K562 (cell line): ENCODE data around the gene MAGI2. TPM values are rescaled to one million over a fixed set of nuclear protein-coding genes. Genes with fewer than 3 reads are reported as not detected.

Experiments
- ATAC-seq: fragments of 200-7000 bp; cut with Tn5 transposase; 3 replicates; pipeline ENCODE4 v1.9.1; 2020; ENCODE audit warnings: moderate library complexity
- BruUV-seq: library from RNA; stranded (reverse); fragments of 400-500 nt; replicated peaks from 2 replicates; lab custom pipeline; 2021; lab: Mats Ljungman, UMichigan
- CTCF ChIA-PET: fragments of 300-600 bp; formaldehyde crosslinking; extraction: SDS; loops from one replicate; lab custom pipeline; 2021; ENCODE audit warnings: low intra/inter-chr PET ratio; lab: Yijun Ruan, JAX
- POLR2A ChIA-PET: fragments of 300-600, 350-650 bp; sonication (Branson Sonifier 250); formaldehyde crosslinking; extraction: SDS; loops from one replicate; lab custom pipeline; 2021; ENCODE audit warnings: antibody characterized with exemption, inconsistent platforms; lab: Yijun Ruan, JAX
- DNase-seq, 4 experiments: peaks; one replicate each; pipeline versions ENCODE4 v3.0.0 to v3.0.0-alpha.2; 2011 to 2018; ENCODE audit warnings: low spot score in 3 of 4, mixed read lengths in 3 of 4; ENCODE audit errors: extremely low read depth in 1 of 4
- FAIRE-seq: peaks from 2 replicates; lab custom pipeline; 2011; peaks lifted over from hg19 to GRCh38; lab: Jason Lieb, UNC
- H2AFZ ChIP-seq: 2 replicates; pipeline ENCODE4 v1.6.0; 2011; ENCODE audit warnings: low read depth, low read length, control low read depth, inconsistent platforms
- H3K27ac ChIP-seq: fragments of 200-600 bp; 3 replicates; pipeline ENCODE4 v1.8.0; 2011; ENCODE audit warnings: low read depth, mild to moderate bottlenecking, control low read depth, inconsistent platforms, low read length, moderate library complexity, mixed read lengths; ENCODE audit errors: extremely low read depth
- H3K27me3 ChIP-seq, 2 experiments: fragments of 300-600 bp in 1 of 2; 2 replicates in 1 of 2; 3 replicates in 1 of 2; pipeline versions ENCODE4 v1.6.0 to v1.8.0; 2011; ENCODE audit warnings: inconsistent platforms in 2 of 2, low read length in 2 of 2, mild to moderate bottlenecking in 1 of 2, mixed read lengths in 1 of 2, moderate library complexity in 1 of 2; ENCODE audit not compliant: control insufficient read depth in 2 of 2, insufficient read depth in 2 of 2
- H3K36me3 ChIP-seq: fragments of 300-600 bp; 3 replicates; pipeline ENCODE4 v1.8.0; 2011; ENCODE audit warnings: mild to moderate bottlenecking, low read length, inconsistent platforms; ENCODE audit not compliant: control insufficient read depth, insufficient read depth
- H3K4me1 ChIP-seq, 2 experiments: fragments of 200-600 bp in 1 of 2; replicated peaks in 1 of 2; 2 replicates in 1 of 2; 3 replicates in 1 of 2; pipeline versions ENCODE4 v1.5.1 to v1.8.0; 2011; ENCODE audit warnings: inconsistent platforms in 2 of 2, low read length in 2 of 2, mild to moderate bottlenecking in 1 of 2, mixed read lengths in 1 of 2, moderate library complexity in 1 of 2; ENCODE audit not compliant: control insufficient read depth in 2 of 2, insufficient read depth in 2 of 2
- H3K4me2 ChIP-seq: 2 replicates; pipeline ENCODE4 v1.6.1; 2011; ENCODE audit warnings: low read length, control low read depth, inconsistent platforms, mixed read lengths; ENCODE audit not compliant: insufficient read depth
- H3K4me3 ChIP-seq: fragments of 200-600 bp; sonication (generic), shearing (Covaris generic); 2 replicates; pipeline ENCODE4 v1.5.1; 2016; ENCODE audit warnings: control low read depth, inconsistent platforms
- H3K79me2 ChIP-seq: fragments of 200-600 bp; 3 replicates; pipeline ENCODE4 v1.8.0; 2011; ENCODE audit warnings: low read length, inconsistent platforms; ENCODE audit not compliant: control insufficient read depth, insufficient read depth
- H3K9ac ChIP-seq, 2 experiments: 2 replicates each; pipeline versions ENCODE4 v1.6.0 to v1.6.1; 2011; ENCODE audit warnings: low read depth in 2 of 2, low read length in 2 of 2, control low read depth in 1 of 2, inconsistent platforms in 1 of 2, mild to moderate bottlenecking in 1 of 2, mixed read lengths in 1 of 2; ENCODE audit not compliant: insufficient read depth in 1 of 2
- H3K9me1 ChIP-seq: one replicate; pipeline ENCODE4 v1.6.0; 2011; ENCODE audit warnings: inconsistent platforms, mild to moderate bottlenecking, low read length, moderate library complexity; ENCODE audit not compliant: control insufficient read depth, insufficient read depth
- H3K9me3 ChIP-seq: replicated peaks from 2 replicates; pipeline ENCODE4 v1.5.1; 2011; ENCODE audit warnings: low read depth, low read length, inconsistent platforms; ENCODE audit not compliant: control insufficient read depth, insufficient read depth
- H4K20me1 ChIP-seq: replicated peaks from 2 replicates; pipeline ENCODE4 v1.6.1; 2011; ENCODE audit warnings: low read length, inconsistent platforms, mixed read lengths; ENCODE audit not compliant: control insufficient read depth, insufficient read depth
- FUS ChIP-seq: fragments of 200-400 bp; formaldehyde crosslinking; optimal IDR thresholded peaks from 2 replicates; pipeline ENCODE3; 2017; ENCODE audit warnings: low read depth, low read length
- POLR2B ChIP-seq: fragments of 450-650 bp; IDR thresholded peaks from 2 replicates; pipeline ENCODE4 v1.6.1; 2018; ENCODE audit warnings: low read depth; ENCODE audit not compliant: partially characterized antibody
- POLR3A ChIP-seq: IDR thresholded peaks from 2 replicates; pipeline ENCODE4 v1.6.1; 2011; ENCODE audit warnings: borderline replicate concordance, mild to moderate bottlenecking, moderate library complexity; ENCODE audit not compliant: insufficient read length, insufficient read depth; ENCODE audit errors: extremely low read depth
- REST ChIP-seq, 2 experiments: fragments of 450-650 bp; formaldehyde crosslinking in 1 of 2; IDR thresholded peaks; 2 replicates each; pipeline versions ENCODE4 v1.4.0 to v1.6.1; 2014 to 2020; ENCODE audit warnings: mild to moderate bottlenecking in 2 of 2, borderline replicate concordance in 1 of 2, low read depth in 1 of 2
- ZBTB9 ChIP-seq: fragments of 450-650 bp; formaldehyde crosslinking; IDR thresholded peaks from 2 replicates; pipeline ENCODE4 v1.4.0; 2020; ENCODE audit warnings: mild to moderate bottlenecking, moderate library complexity
- WGBS: fragments of 100-300 bp; shearing (Covaris generic); methylation state at CpG from one replicate; pipeline ENCODE4 v1.1.6; 2016; ENCODE audit warnings: low coverage, mixed read lengths; ENCODE audit not compliant: insufficient coverage; ENCODE audit errors: missing lambda C conversion rate; 5-methylcytosine and 5-hydroxymethylcytosine counted together
- in situ Hi-C: fragments of 300-500 bp; cut with MboI; formaldehyde crosslinking; loops from 4 replicates; pipeline ENCODE4 v1.15.0; 2018; ENCODE audit warnings: inconsistent platforms, mixed read lengths
- intact Hi-C: fragments of 100-400 bp; cut with micrococcal nuclease; formaldehyde crosslinking; loops from 2 replicates; pipeline ENCODE4 v1.14.2; 2022
- polyA plus RNA-seq, 8 experiments: library from polyadenylated mRNA; depleted of rRNA in 4 of 8; stranded (reverse) in 5 of 8; unstranded in 3 of 8; fragments of >200 nt; fragmentation: Nextera tagmentation in 2 of 8; fragmentation: Illumina TruSeq in 1 of 8; extraction: Ambion mirVana in 2 of 8; extraction: Trizol in 1 of 8; gene quantifications; 2 replicates each; pipeline versions ENCODE4 v1.2.1 to v1.2.3, GENCODE V29; 2011 to 2014; ENCODE audit warnings: inconsistent platforms in 1 of 8, missing spikeins in 1 of 8
- total RNA-seq, 7 experiments: library from RNA; depleted of rRNA in 6 of 7; stranded (reverse); fragments of >200 nt in 6 of 7; fragmentation: Illumina TruSeq in 2 of 7; extraction: Trizol in 2 of 7; gene quantifications; 2 replicates each; pipeline versions ENCODE4 v1.2.1 to v1.2.3, GENCODE V29; 2011 to 2021; ENCODE audit warnings: low replicate concordance in 1 of 7

MAGI2 gene
- total and polyA plus RNA-seq, 9 of the 15 experiments (the other 6 are each of a cell fraction or from before 2014, with no cell fraction given): 0.27 to 1.4 (median 0.70) TPM

- BruUV-seq: no TSS peak
- WGBS: 0% methylated on average over 2 of the region's 2 CpGs
- Histone ChIP-seq H3K9me3 (peaks cover 2% of the 10 kb centered on the region), H3K79me2 (no peaks in the 10 kb centered on the region), H2AFZ (no peak overlapping the region), H3K36me3 (no peaks in the 10 kb centered on the region), H3K4me1 (no peaks in the 10 kb centered on the region), H3K9me1 (no peaks in the 10 kb centered on the region), H3K4me3 (no peak overlapping the region), H3K27ac (no peak overlapping the region), H4K20me1 (no peaks in the 10 kb centered on the region), H3K27me3 (no peaks in the 10 kb centered on the region), H3K9ac (no peak overlapping the region), H3K4me2 (no peak overlapping the region)
- ChIA-PET CTCF (no interaction called here), POLR2A (no interaction called here)
- in situ Hi-C loops: no loop called here
- intact Hi-C loops: no loop called here
- TF ChIP-seq ZBTB9 (CRISPR knock-in tag): no peak
- ATAC-seq (no peak), DNase-seq (no peak), FAIRE-seq (no peak)
Observed at GRCh38 chr7:79046061-79046460, 407.4 kb downstream of the MAGI2 start.

GRCh38 chr7:79037001-79037400 is 416.5 kb downstream of the MAGI2 start:
- ATAC-seq: no peak
- WGBS: 0% methylated on average over 4 of the region's 4 CpGs
- BruUV-seq: no TSS peak
- no peak for TF ChIP-seq REST (IDR thresholded peaks at IDR 0.05; ENCODE audit: borderline replicate concordance)
- no peak for TF ChIP-seq REST (CRISPR knock-in tag; IDR thresholded peaks at IDR 0.05; ENCODE audit: low read depth)
- TF ChIP-seq POLR2B: no peak
- TF ChIP-seq FUS: no peak
- TF ChIP-seq POLR3A: no peak

More at GRCh38 chr7:79037001-79037400, 416.5 kb downstream of the MAGI2 start:
- in situ Hi-C loops (no loop called here), intact Hi-C loops (no loop called here)
- H3K4me1 ChIP-seq: no peaks in the 10 kb centered on the region
- ChIA-PET CTCF (no interaction called here), POLR2A (no interaction called here)
- no peaks in the 10 kb centered on the region for H3K36me3 ChIP-seq
- H3K4me2 ChIP-seq: no peak overlapping the region
- no peaks in the 10 kb centered on the region for H3K9me1 ChIP-seq
- no peak overlapping the region for H3K27ac ChIP-seq
- FAIRE-seq: no peak
- DNase-seq: no peak
- no peaks in the 10 kb centered on the region for H3K79me2 ChIP-seq
- H3K9ac ChIP-seq: no peak overlapping the region
- H3K27me3 ChIP-seq: no peaks in the 10 kb centered on the region
- H4K20me1 ChIP-seq: no peaks in the 10 kb centered on the region
- H3K9me3 ChIP-seq: no peaks in the 10 kb centered on the region; the same call in 1 of the 2 replicates
- no peak overlapping the region for H3K4me3 ChIP-seq
- H2AFZ ChIP-seq: no peak overlapping the region
